22Rv1 (cell line): Measurements from ENCODE around the gene PFN2.

Source experiments
- ZFX ChIP-seq: fragments of 450-650 bp; IDR thresholded peaks from 2 replicates; pipeline ENCODE4 v1.6.1; 2017; ENCODE audit warnings: antibody characterized with exemption, borderline replicate concordance
- TF ChIP-seq, protein P1 (sequence below): fragments of 450-650 bp; IDR thresholded peaks from 2 replicates; pipeline ENCODE4 v1.5.1; 2017; ENCODE audit warnings: mild to moderate bottlenecking

DNA sequence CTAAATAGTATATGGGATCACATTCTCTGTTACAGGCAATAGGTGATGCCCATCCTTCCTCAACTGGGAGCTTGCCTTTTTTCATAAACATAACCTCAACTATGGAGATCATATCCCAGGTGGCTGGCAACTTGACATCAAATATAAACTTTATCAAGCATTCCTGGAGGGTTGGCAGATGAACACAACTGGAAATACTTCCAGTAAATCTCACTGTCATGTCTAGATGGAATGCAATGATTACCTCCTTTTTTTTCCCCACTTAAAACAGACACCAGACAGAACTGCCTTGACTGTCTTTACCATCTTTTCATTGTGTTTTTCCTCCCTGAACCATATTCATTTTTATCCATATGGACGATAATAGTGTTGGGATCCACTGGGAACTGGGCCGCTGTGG is 43.1 kb upstream of the PFN2 start:
- TF ChIP-seq, protein P1, sequence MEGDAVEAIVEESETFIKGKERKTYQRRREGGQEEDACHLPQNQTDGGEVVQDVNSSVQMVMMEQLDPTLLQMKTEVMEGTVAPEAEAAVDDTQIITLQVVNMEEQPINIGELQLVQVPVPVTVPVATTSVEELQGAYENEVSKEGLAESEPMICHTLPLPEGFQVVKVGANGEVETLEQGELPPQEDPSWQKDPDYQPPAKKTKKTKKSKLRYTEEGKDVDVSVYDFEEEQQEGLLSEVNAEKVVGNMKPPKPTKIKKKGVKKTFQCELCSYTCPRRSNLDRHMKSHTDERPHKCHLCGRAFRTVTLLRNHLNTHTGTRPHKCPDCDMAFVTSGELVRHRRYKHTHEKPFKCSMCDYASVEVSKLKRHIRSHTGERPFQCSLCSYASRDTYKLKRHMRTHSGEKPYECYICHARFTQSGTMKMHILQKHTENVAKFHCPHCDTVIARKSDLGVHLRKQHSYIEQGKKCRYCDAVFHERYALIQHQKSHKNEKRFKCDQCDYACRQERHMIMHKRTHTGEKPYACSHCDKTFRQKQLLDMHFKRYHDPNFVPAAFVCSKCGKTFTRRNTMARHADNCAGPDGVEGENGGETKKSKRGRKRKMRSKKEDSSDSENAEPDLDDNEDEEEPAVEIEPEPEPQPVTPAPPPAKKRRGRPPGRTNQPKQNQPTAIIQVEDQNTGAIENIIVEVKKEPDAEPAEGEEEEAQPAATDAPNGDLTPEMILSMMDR = no peak
- TF ChIP-seq ZFX = no peak
